ENCODE measurements around the gene ANKRD34A. TPM values are rescaled to one million over a fixed set of nuclear protein-coding genes. Genes with fewer than 3 reads are reported as not detected.

ANKRD34A gene
- total RNA-seq, 4 donors from 2014 or later = 0.39 to 2.4 (median 1.3) TPM

DNA sequence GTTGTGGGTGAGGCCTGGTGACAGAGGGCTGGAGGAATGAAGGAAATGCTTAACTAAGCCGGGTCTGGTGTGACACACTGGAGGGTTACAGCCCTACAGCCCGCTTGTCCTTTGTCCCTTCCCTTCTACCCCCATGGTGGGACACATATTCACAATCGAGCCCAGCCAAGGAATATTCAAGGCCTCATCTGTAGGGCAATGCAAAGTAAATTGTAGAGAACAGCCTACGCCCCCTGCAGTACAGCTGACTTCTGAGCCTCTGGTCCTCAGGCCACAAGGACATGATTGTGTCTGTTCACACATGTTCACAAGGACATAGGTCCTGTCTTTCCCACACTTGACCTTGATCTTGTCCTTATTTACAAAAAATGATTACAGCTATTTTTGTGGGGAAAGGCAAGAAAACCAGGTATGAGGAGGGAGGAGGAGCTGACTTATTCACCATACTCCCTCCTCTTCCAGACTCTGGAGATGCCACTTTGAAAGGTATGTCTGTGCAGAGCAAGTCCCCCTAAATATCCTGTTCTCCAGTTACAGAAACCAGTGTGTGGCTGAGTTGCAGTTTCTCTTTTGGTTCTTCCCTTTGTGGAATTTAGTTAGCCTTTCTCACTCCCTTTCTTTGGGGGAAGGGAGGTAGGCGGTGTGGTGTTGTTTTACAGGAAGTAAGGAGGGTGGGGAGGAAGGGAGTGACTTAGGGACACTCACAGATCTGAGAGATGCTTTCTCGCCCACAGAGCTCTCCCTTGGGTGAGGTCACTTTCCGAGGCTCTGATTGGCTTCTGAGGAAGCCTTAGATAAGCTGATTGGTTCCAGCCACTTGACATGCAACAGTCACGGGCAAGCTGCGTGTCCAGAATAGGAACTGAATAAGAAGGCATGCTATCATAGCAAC is 14.7 kb upstream of the ANKRD34A start:
- H3K4me3 ChIP-seq = peak overlapping the region; percentile 17 to 42 (median 29)
- peak overlapping the region; percentile 92 to 99 (median 94) for H3K27ac ChIP-seq
- WGBS, 2 donors = 4 to 6% methylated on average over 9 of the region's 9 CpGs
- peaks cover 0 to 70% (median 61%) of the 10 kb centered on the region in 4 donors for H3K4me1 ChIP-seq
- H3K27me3 ChIP-seq = no peaks in the 10 kb centered on the region
- H3K9me3 ChIP-seq = no peaks in the 10 kb centered on the region
- H3K36me3 ChIP-seq = peaks cover 0 to 9% (median 0%) of the 10 kb centered on the region in 3 donors
- DNase-seq (ENCODE audit: low spot score in 2 of 2) = peak; percentile 89 to 97
- TF ChIP-seq POLR2A (IDR thresholded peaks at IDR 0.05) = peak; percentile 70 to 93
- TF ChIP-seq EP300 (IDR thresholded peaks at IDR 0.05) = peak; percentile 96 to 99
- TF ChIP-seq, protein P1, sequence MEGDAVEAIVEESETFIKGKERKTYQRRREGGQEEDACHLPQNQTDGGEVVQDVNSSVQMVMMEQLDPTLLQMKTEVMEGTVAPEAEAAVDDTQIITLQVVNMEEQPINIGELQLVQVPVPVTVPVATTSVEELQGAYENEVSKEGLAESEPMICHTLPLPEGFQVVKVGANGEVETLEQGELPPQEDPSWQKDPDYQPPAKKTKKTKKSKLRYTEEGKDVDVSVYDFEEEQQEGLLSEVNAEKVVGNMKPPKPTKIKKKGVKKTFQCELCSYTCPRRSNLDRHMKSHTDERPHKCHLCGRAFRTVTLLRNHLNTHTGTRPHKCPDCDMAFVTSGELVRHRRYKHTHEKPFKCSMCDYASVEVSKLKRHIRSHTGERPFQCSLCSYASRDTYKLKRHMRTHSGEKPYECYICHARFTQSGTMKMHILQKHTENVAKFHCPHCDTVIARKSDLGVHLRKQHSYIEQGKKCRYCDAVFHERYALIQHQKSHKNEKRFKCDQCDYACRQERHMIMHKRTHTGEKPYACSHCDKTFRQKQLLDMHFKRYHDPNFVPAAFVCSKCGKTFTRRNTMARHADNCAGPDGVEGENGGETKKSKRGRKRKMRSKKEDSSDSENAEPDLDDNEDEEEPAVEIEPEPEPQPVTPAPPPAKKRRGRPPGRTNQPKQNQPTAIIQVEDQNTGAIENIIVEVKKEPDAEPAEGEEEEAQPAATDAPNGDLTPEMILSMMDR (IDR thresholded peaks at IDR 0.05) = peak in 4 of 5 experiments; percentile 24 to 34 (median 26)

DNA sequence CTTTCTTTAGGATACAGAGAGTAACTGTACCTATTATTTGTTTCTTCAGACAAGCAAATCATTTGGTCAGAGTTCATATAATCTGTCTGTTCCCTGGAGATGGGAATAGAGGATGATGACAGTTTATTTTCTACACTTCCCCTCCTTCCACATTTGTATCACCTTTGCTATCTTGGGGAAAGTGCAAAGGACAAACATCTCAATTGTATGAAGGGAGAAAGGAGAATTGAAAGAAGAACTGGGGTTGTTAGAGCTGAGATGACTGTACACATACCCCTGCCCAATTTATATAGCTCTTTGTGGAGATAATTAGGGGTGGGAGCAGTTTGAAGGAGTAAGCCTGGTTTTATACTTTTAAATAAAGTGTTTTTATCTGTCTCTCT is 14.1 kb upstream of the ANKRD34A start:
- peak overlapping the region; percentile 92 to 99 (median 94) for H3K27ac ChIP-seq
- peaks cover 0 to 9% (median 0%) of the 10 kb centered on the region in 3 donors for H3K36me3 ChIP-seq
- peak overlapping the region; percentile 5 to 42 (median 26) for H3K4me3 ChIP-seq
- no peak for DNase-seq (ENCODE audit: low spot score in 2 of 2)
- peaks cover 0 to 63% (median 55%) of the 10 kb centered on the region in 4 donors for H3K4me1 ChIP-seq
- no peaks in the 10 kb centered on the region for H3K9me3 ChIP-seq
- TF ChIP-seq, protein P1 (IDR thresholded peaks at IDR 0.05) = no peak
- no peak for TF ChIP-seq EP300 (IDR thresholded peaks at IDR 0.05)
- TF ChIP-seq POLR2A (IDR thresholded peaks at IDR 0.05) = no peak
- H3K27me3 ChIP-seq = no peaks in the 10 kb centered on the region

DNA sequence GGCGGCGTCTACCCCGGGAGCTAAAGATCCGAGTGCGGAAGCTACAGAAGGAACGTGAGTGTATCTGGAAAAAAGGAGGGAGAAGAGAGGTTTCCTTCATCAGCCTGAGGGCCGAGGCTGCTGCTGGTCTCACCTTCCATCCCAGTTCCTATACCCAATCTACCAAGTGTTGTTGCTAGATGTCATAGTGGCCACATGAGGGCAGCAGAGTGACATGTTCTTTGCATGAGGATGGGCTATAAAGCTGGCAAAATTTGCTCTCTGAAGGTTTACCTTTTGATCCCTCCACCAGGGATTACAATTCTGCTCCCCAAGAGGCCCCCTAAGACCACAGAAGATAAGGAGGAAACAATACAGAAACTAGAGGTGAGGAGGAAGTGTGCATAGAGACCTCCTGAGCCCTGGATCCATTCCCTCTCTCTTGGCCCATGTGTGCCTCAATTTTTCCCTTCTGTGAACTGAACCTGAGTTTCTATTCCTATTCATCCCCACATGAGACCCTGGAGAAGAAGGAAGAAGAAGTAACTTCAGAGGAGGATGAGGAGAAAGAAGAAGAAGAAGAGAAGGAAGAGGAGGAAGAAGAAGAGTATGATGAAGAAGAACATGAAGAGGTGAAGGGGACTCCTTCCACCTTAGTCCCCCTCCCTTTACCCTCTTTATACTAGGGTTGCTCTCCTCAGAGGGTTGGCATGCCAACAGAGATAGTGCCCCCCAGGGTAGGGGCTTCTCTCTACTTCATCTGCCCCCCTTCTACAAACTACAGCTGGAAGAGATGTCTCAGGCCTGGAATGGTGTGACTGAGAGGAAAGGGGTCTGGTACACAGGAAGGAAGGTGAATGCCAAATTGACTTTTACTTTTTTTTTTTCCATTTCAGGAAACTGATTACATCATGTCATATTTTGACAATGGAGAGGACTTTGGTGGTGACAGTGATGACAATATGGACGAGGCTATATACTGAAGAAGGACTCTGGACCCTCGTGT is 13.4 kb upstream of the ANKRD34A start:
- Histone ChIP-seq H3K27me3 (no peaks in the 10 kb centered on the region), H3K36me3 (peaks cover 0 to 9% (median 0%) of the 10 kb centered on the region in 3 donors), H3K4me3 (peak overlapping the region in 1 of 4 donors; percentile 39), H3K9me3 (no peaks in the 10 kb centered on the region), H3K4me1 (peaks cover 0 to 56% (median 49%) of the 10 kb centered on the region in 4 donors), H3K27ac (peak overlapping the region; percentile 92 to 99 (median 94))
- WGBS, 2 donors = 12 to 16% methylated on average over 9 of the region's 9 CpGs
- peak; percentile 74 to 81 for DNase-seq (ENCODE audit: low spot score in 2 of 2)
- TF ChIP-seq POLR2A (IDR thresholded peaks at IDR 0.05) (no peak), EP300 (IDR thresholded peaks at IDR 0.05) (peak in 1 of 2 donors; percentile 88)
- TF ChIP-seq, protein P1 (IDR thresholded peaks at IDR 0.05) = peak; percentile 73 to 95 (median 79)

DNA sequence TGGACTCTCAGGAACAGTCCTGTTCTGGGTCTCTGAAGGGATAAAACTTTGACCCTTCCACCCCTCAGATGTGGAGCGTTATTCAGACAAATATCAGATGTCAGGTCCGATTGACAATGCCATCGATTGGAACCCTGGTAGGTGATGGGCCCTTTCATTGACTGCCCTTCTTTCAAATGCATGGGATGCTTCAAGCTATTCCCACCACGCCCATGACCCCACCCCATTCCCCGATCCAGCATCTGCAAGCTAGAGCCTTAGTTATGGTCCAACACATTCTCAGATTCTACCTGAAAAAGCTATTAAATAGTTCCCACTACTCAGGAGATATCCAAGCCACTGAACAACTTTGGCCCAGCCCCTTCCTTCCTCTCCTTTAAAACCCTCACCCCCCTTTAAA is 12.6 kb upstream of the ANKRD34A start:
- no peak for DNase-seq (ENCODE audit: low spot score in 2 of 2)
- no peaks in the 10 kb centered on the region for H3K9me3 ChIP-seq
- H3K4me1 ChIP-seq = peaks cover 0 to 49% (median 41%) of the 10 kb centered on the region in 4 donors
- peaks cover 0 to 9% (median 0%) of the 10 kb centered on the region in 3 donors for H3K36me3 ChIP-seq
- TF ChIP-seq EP300 (IDR thresholded peaks at IDR 0.05) (no peak), POLR2A (IDR thresholded peaks at IDR 0.05) (no peak)
- TF ChIP-seq, protein P1 (IDR thresholded peaks at IDR 0.05) = no peak
- H3K27ac ChIP-seq = peak overlapping the region; percentile 92 to 99 (median 94)
- no peaks in the 10 kb centered on the region for H3K27me3 ChIP-seq
- 70 to 75% methylated on average over 5 of the region's 5 CpGs for WGBS, 2 donors
- H3K4me3 ChIP-seq = no peak overlapping the region

Measured in tibial nerve (tissue), 4 donors.